NT2/D1 (cell line): ENCODE results near the gene TP53BP2.

ENCODE experiments used
- DNase-seq: peaks from one replicate; pipeline ENCODE4 v3.0.0-alpha.2; 2011; ENCODE audit warnings: low read depth, low spot score
- H3K27me3 ChIP-seq: 2 replicates; pipeline ENCODE4 v1.6.0; 2011; ENCODE audit warnings: mild to moderate bottlenecking; ENCODE audit not compliant: insufficient read length, insufficient read depth
- H3K36me3 ChIP-seq: 2 replicates; pipeline ENCODE4 v1.6.1; 2011; ENCODE audit warnings: mild to moderate bottlenecking, low read length, mixed read lengths; ENCODE audit not compliant: insufficient read depth, insufficient read length
- H3K4me1 ChIP-seq: 2 replicates; pipeline ENCODE4 v1.5.1; 2011; ENCODE audit not compliant: insufficient read depth, insufficient read length
- H3K4me3 ChIP-seq: 2 replicates; pipeline ENCODE4 v1.5.1; 2011; ENCODE audit warnings: low read depth; ENCODE audit not compliant: insufficient read length
- H3K9ac ChIP-seq: 2 replicates; pipeline ENCODE4 v1.6.0; 2011; ENCODE audit warnings: low read depth; ENCODE audit not compliant: insufficient read length
- H3K9me3 ChIP-seq: 2 replicates; pipeline ENCODE4 v1.5.1; 2011; ENCODE audit warnings: mild to moderate bottlenecking, low read length; ENCODE audit not compliant: insufficient read depth
- SUZ12 ChIP-seq: IDR thresholded peaks from 2 replicates; pipeline ENCODE4 v1.6.1; 2011; ENCODE audit not compliant: insufficient read length, insufficient read depth; ENCODE audit errors: extremely low read depth
- YY1 ChIP-seq: IDR thresholded peaks from 2 replicates; pipeline ENCODE4 v1.6.1; 2011; ENCODE audit not compliant: insufficient read length, insufficient read depth
- ZNF274 ChIP-seq: IDR thresholded peaks from 2 replicates; pipeline ENCODE4 v1.6.1; 2011; ENCODE audit warnings: mild to moderate bottlenecking, low read depth, low read length

The TP53BP2 gene

GRCh38 chr1:223752721-223753515 is 92.8 kb downstream of the TP53BP2 start:
- Histone ChIP-seq H3K4me1 (peaks cover 11% of the 10 kb centered on the region), H3K9me3 (no peaks in the 10 kb centered on the region), H3K27me3 (peaks cover 5% of the 10 kb centered on the region), H3K4me3 (no peak overlapping the region), H3K9ac (no peak overlapping the region), H3K36me3 (peaks cover 99% of the 10 kb centered on the region)
- no peak for DNase-seq
- TF ChIP-seq ZNF274 (no peak), YY1 (no peak), SUZ12 (no peak)

GRCh38 chr1:223751696-223752095 is 94.1 kb downstream of the TP53BP2 start:
- TF ChIP-seq ZNF274 = no peak
- TF ChIP-seq YY1 = no peak
- TF ChIP-seq SUZ12 = no peak
- H3K4me3 ChIP-seq = no peak overlapping the region
- H3K9me3 ChIP-seq = no peaks in the 10 kb centered on the region
- peaks cover 7% of the 10 kb centered on the region for H3K27me3 ChIP-seq
- no peak for DNase-seq
- no peak overlapping the region for H3K9ac ChIP-seq
- H3K36me3 ChIP-seq = peaks cover 99% of the 10 kb centered on the region
- peaks cover 9% of the 10 kb centered on the region for H3K4me1 ChIP-seq

GRCh38 chr1:223750730-223751570 is 94.8 kb downstream of the TP53BP2 start:
- Histone ChIP-seq H3K9ac (no peak overlapping the region), H3K27me3 (peaks cover 7% of the 10 kb centered on the region), H3K9me3 (no peaks in the 10 kb centered on the region), H3K4me1 (peaks cover 4% of the 10 kb centered on the region), H3K4me3 (no peak overlapping the region), H3K36me3 (peaks cover 97% of the 10 kb centered on the region)
- no peak for TF ChIP-seq YY1
- TF ChIP-seq ZNF274 = no peak
- no peak for TF ChIP-seq SUZ12
- DNase-seq = no peak

- Histone ChIP-seq H3K9me3 (no peaks in the 10 kb centered on the region), H3K9ac (peak overlapping the region; percentile 75), H3K4me1 (no peaks in the 10 kb centered on the region), H3K36me3 (peaks cover 96% of the 10 kb centered on the region), H3K4me3 (peak overlapping the region; percentile 16), H3K27me3 (peaks cover 7% of the 10 kb centered on the region)
- DNase-seq = no peak
- no peak for TF ChIP-seq ZNF274
- TF ChIP-seq SUZ12 = no peak
- TF ChIP-seq YY1 = no peak
These were observed 96.7 kb downstream of the TP53BP2 start for GRCh38 chr1:223748773-223749733.

GRCh38 chr1:223748405-223748772 is 97.4 kb downstream of the TP53BP2 start:
- Histone ChIP-seq H3K36me3 (peaks cover 96% of the 10 kb centered on the region), H3K9me3 (no peaks in the 10 kb centered on the region), H3K4me1 (no peaks in the 10 kb centered on the region), H3K4me3 (no peak overlapping the region), H3K9ac (peak overlapping the region; percentile 75), H3K27me3 (peaks cover 7% of the 10 kb centered on the region)
- TF ChIP-seq ZNF274 (no peak), YY1 (no peak), SUZ12 (no peak)
- no peak for DNase-seq

- no peak for DNase-seq
- Histone ChIP-seq H3K9me3 (no peaks in the 10 kb centered on the region), H3K36me3 (peaks cover 96% of the 10 kb centered on the region), H3K4me1 (peaks cover 4% of the 10 kb centered on the region), H3K27me3 (peaks cover 7% of the 10 kb centered on the region), H3K4me3 (no peak overlapping the region), H3K9ac (no peak overlapping the region)
- TF ChIP-seq ZNF274 = no peak
These were observed 97.9 kb downstream of the TP53BP2 start for GRCh38 chr1:223747838-223748335.

GRCh38 chr1:223745731-223746130 is 100.0 kb downstream of the TP53BP2 start:
- Histone ChIP-seq H3K4me1 (peaks cover 5% of the 10 kb centered on the region), H3K9ac (no peak overlapping the region), H3K4me3 (no peak overlapping the region), H3K27me3 (peaks cover 7% of the 10 kb centered on the region), H3K36me3 (peaks cover 85% of the 10 kb centered on the region), H3K9me3 (no peaks in the 10 kb centered on the region)
- TF ChIP-seq ZNF274 (no peak), SUZ12 (no peak), YY1 (no peak)
- DNase-seq = no peak
